Osteocyte (in vitro differentiated cells): ENCODE results near the gene NSUN6. TPM values are rescaled to one million over a fixed set of nuclear protein-coding genes. Genes with fewer than 3 reads are reported as not detected.

Experiments used
- DNase-seq: peaks from one replicate; pipeline ENCODE4 v3.0.0; 2021; ENCODE audit warnings: mixed read lengths; ENCODE audit not compliant: unreplicated experiment; ENCODE audit errors: extremely low spot score
- H3K27ac Mint-ChIP-seq: one replicate; pipeline ENCODE4 v1.8.0; 2021; ENCODE audit warnings: mild to moderate bottlenecking, mixed read lengths; ENCODE audit not compliant: unreplicated experiment
- H3K27me3 Mint-ChIP-seq: one replicate; pipeline ENCODE4 v1.8.0; 2021; ENCODE audit warnings: mixed read lengths; ENCODE audit not compliant: unreplicated experiment
- H3K36me3 Mint-ChIP-seq: one replicate; pipeline ENCODE4 v1.8.0; 2021; ENCODE audit warnings: mixed read lengths; ENCODE audit not compliant: unreplicated experiment
- H3K4me1 Mint-ChIP-seq: one replicate; pipeline ENCODE4 v1.8.0; 2021; ENCODE audit warnings: mixed read lengths; ENCODE audit not compliant: unreplicated experiment
- H3K4me3 Mint-ChIP-seq: one replicate; pipeline ENCODE4 v1.8.0; 2021; ENCODE audit warnings: mild to moderate bottlenecking, moderate library complexity, mixed read lengths; ENCODE audit not compliant: unreplicated experiment
- H3K9me3 Mint-ChIP-seq: one replicate; pipeline ENCODE4 v1.8.0; 2021; ENCODE audit warnings: mixed read lengths; ENCODE audit not compliant: unreplicated experiment
- total RNA-seq: library from RNA; stranded (reverse); gene quantifications from 2 replicates; pipeline ENCODE4 v1.2.1, GENCODE V29; 2021
- TF ChIP-seq, protein P1 (sequence below): fragments of 200-600 bp; sonication (generic); IDR thresholded peaks from 2 replicates; pipeline ENCODE4 v1.5.0; 2021; ENCODE audit warnings: antibody characterized with exemption, mild to moderate bottlenecking, moderate library complexity

Gene NSUN6
- total RNA-seq, 1 donor from 2014 or later, result 8.3 TPM

DNA sequence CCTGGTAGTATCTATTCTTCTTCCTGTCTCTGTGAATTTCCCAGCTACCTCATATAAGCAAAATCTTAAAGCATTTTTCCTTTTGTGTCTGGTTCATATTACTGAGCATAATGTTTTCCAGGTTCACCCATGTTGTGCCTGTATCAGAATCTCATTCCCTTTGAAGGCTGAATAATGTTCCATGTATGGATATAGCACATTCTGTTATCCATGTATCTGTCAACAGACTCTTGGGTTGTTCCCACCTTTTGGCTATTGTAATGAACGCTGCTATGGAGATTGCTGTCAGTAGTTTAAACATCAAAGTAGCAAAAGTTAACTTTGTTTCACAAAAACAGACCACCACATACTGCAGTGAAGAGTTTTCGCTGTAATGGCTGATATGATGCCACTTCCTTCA, 99.9 kb downstream of the NSUN6 start:
- H3K27me3 Mint-ChIP-seq, result no peaks in the 10 kb centered on the region
- no peak overlapping the region for H3K4me3 Mint-ChIP-seq
- TF ChIP-seq, protein P1, sequence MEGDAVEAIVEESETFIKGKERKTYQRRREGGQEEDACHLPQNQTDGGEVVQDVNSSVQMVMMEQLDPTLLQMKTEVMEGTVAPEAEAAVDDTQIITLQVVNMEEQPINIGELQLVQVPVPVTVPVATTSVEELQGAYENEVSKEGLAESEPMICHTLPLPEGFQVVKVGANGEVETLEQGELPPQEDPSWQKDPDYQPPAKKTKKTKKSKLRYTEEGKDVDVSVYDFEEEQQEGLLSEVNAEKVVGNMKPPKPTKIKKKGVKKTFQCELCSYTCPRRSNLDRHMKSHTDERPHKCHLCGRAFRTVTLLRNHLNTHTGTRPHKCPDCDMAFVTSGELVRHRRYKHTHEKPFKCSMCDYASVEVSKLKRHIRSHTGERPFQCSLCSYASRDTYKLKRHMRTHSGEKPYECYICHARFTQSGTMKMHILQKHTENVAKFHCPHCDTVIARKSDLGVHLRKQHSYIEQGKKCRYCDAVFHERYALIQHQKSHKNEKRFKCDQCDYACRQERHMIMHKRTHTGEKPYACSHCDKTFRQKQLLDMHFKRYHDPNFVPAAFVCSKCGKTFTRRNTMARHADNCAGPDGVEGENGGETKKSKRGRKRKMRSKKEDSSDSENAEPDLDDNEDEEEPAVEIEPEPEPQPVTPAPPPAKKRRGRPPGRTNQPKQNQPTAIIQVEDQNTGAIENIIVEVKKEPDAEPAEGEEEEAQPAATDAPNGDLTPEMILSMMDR, result no peak
- no peak overlapping the region for H3K27ac Mint-ChIP-seq
- peaks cover 4% of the 10 kb centered on the region for H3K36me3 Mint-ChIP-seq
- H3K4me1 Mint-ChIP-seq, result no peaks in the 10 kb centered on the region
- no peaks in the 10 kb centered on the region for H3K9me3 Mint-ChIP-seq
- DNase-seq, result no peak

DNA sequence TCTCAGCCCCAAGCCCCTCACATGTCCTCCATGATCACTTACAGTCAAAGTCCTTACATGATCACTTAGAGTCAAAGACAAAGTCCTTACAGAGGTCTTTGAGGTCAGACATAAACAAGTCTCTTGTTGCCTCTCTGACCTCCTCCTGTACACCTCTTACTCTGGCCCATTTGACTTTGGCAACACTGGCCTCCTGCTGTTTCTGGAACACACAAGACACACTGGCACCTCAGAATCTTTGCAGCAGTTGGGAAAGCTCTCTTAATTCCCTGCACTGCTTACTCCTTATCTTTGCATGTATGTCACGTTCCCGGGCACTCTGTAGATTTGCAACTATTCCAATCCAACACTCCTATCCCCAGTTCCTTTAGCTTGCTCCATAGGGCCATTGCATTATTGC, 102.3 kb downstream of the NSUN6 start:
- H3K9me3 Mint-ChIP-seq, result no peaks in the 10 kb centered on the region
- TF ChIP-seq, protein P1, result no peak
- H3K27me3 Mint-ChIP-seq, result no peaks in the 10 kb centered on the region
- no peak overlapping the region for H3K4me3 Mint-ChIP-seq
- no peak overlapping the region for H3K27ac Mint-ChIP-seq
- H3K36me3 Mint-ChIP-seq, result peaks cover 5% of the 10 kb centered on the region
- DNase-seq, result no peak
- no peaks in the 10 kb centered on the region for H3K4me1 Mint-ChIP-seq

DNA sequence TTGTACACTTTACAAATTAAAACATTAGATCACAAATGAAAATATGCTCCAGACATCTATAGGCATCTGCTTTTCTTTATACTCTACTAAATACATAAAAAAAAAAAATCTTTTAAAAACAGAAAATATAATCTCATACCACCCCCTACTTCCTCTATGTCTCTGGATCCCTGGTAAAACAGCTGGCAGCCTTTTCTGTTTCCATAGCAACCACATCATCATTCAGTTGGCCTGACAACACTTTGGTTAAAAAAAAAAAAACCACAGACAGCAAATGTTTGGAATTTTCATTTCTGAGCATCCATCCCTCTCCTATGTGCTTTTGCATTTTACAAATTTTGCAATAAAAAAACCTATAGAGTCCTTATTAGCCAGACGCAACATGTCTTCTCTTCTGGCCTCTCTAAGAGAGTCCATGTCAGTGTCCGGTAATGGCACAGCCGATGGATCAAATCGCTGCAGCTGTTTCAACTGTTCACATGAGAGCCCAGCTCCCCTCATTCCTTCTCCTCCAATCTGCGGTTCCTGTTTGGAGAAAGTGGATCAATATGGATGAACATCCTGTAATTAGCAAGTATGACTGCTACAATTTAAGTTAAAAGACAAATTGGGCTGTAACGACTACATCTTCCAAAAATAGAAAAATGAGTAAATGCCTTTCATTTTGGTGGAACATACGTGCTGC, 105.6 kb downstream of the NSUN6 start:
- H3K27me3 Mint-ChIP-seq, result no peaks in the 10 kb centered on the region
- TF ChIP-seq, protein P1, result no peak
- H3K4me3 Mint-ChIP-seq, result no peak overlapping the region
- H3K36me3 Mint-ChIP-seq, result peaks cover 8% of the 10 kb centered on the region
- H3K4me1 Mint-ChIP-seq, result no peaks in the 10 kb centered on the region
- no peak overlapping the region for H3K27ac Mint-ChIP-seq
- DNase-seq, result no peak
- H3K9me3 Mint-ChIP-seq, result no peaks in the 10 kb centered on the region

DNA sequence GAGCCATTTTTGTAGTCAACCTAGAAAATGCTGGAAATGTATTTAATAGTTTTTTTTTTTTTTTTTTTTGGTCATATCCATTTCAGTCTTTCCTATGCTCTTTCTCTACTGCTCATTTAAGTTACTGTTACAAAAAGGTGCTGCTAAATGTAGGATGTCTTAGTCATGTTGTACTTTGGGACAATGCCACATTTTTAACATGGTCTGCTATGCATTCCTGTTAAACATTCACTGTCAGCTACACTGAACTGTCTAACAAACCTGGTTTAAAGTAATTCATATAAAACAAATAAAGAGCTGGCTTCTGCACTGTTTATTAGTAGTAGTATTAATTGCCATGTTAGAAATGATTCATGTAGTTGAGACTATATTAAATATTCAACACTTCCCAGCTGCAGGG, 108.6 kb downstream of the NSUN6 start:
- Mint-ChIP-seq H3K27me3 (no peaks in the 10 kb centered on the region), H3K4me3 (no peak overlapping the region), H3K36me3 (peaks cover 9% of the 10 kb centered on the region), H3K4me1 (no peaks in the 10 kb centered on the region), H3K27ac (no peak overlapping the region), H3K9me3 (no peaks in the 10 kb centered on the region)
- TF ChIP-seq, protein P1, result no peak
- no peak for DNase-seq

DNA sequence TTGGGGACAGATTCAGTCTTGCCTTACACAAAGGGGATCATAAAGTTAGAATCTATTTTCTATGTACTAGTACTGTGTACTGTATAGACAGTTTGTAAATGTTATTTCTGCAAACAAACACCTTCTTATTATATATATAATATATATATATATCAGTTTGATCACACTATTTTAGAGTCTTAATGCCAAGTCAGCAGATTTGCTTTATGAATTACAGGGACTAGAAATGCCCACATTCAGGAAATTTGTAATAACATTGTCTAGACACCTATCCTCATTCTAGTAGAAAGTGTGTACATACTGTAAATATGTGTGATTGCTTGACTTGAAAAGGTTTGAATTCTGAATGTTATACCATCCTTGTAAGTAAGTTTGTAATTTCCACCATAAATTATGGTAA, 111.2 kb downstream of the NSUN6 start:
- Mint-ChIP-seq H3K4me3 (no peak overlapping the region), H3K27ac (no peak overlapping the region), H3K9me3 (no peaks in the 10 kb centered on the region), H3K36me3 (peaks cover 8% of the 10 kb centered on the region), H3K27me3 (no peaks in the 10 kb centered on the region), H3K4me1 (no peaks in the 10 kb centered on the region)
- TF ChIP-seq, protein P1, result no peak
- no peak for DNase-seq
